ENCODE results near the gene CDH12. TPM values are rescaled to one million over a fixed set of nuclear protein-coding genes. Genes with fewer than 3 reads are reported as not detected.
"Not testable (repeated sequence)": the region's sequence is repeated elsewhere in the genome, so short reads cannot be mapped to it uniquely, and the experiment has no call there.

The CDH12 gene
- total and polyA plus RNA-seq, 4 experiments from 2014 or later, result not detected

DNA sequence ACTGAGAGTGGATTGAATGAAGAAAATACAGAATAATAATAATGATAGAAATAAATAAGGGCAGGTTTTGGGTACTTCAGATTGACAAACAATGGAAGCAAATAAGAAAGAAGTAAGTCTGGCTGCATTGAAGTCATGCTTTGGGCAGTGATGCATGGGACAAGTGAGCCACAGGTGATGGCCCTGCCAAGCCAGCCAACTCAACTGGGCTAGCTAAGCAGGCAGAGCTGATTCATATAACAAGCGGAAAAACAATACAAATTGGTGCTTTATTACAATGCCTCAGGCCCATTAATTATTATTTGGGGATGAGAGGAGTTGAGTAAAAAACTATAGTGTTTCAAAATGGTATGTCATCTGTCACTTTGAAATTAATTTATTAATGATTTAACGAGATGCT, 502.0 kb downstream of the CDH12 start:
- no peaks in the 10 kb centered on the region for H3K27me3 Mint-ChIP-seq
- no peak for DNase-seq
- H3K4me3 Mint-ChIP-seq, result no peak overlapping the region
- Histone ChIP-seq H3K4me1 (ENCODE audit: insufficient read depth, low read length) (no peaks in the 10 kb centered on the region), H3K4me3 (ENCODE audit: low read length in 2 of 2) (no peak overlapping the region), H3K36me3 (ENCODE audit: insufficient read depth, low read length) (no peaks in the 10 kb centered on the region), H3K27ac (ENCODE audit: low read depth, low read length) (no peak overlapping the region), H3K9me3 (ENCODE audit: control insufficient read depth in 1 of 2, low read length in 2 of 2) (no peaks in the 10 kb centered on the region), H3K27me3 (ENCODE audit: insufficient read depth, low read length) (no peaks in the 10 kb centered on the region)
- POLR2A ChIA-PET (ENCODE audit: partially characterized antibody), result no interaction called here
- intact Hi-C loops (cut with micrococcal nuclease), result no loop called here
- CTCF ChIA-PET (ENCODE audit: partially characterized antibody), result no interaction called here
- H3K4me1 Mint-ChIP-seq, result no peaks in the 10 kb centered on the region
- H3K36me3 Mint-ChIP-seq, result no peaks in the 10 kb centered on the region
- no peak overlapping the region for H3K27ac Mint-ChIP-seq
- peaks cover 0 to 20% (median 14%) of the 10 kb centered on the region in 8 donors for H3K9me3 Mint-ChIP-seq

DNA sequence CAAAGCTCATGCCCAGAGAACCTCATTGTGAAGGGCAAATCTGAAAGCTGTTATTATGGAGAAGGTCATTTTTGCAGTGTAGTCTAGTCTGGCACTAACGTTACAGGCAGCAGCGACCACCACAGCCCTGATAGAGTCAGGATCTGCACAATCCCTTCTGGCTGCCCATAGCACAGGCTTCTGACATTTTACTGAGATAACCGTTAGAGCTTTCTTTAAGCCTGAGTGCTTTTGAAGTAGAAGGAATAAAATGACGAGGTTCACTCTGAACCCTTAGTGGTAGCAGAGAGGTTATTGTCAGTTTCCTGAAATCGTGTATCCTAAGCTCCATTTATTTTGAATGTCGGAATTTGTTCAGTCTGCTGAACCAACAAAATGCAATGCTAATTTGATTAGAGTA, 505.1 kb downstream of the CDH12 start:
- intact Hi-C loops (cut with micrococcal nuclease), result no loop called here
- no peaks in the 10 kb centered on the region for H3K36me3 Mint-ChIP-seq
- no peak overlapping the region for H3K4me3 ChIP-seq (ENCODE audit: low read length in 2 of 2)
- no peaks in the 10 kb centered on the region for H3K27me3 ChIP-seq (ENCODE audit: insufficient read depth, low read length)
- no peak for DNase-seq
- no peaks in the 10 kb centered on the region for H3K9me3 ChIP-seq (ENCODE audit: control insufficient read depth in 1 of 2, low read length in 2 of 2)
- no peak overlapping the region for H3K4me3 Mint-ChIP-seq
- ChIA-PET CTCF (ENCODE audit: partially characterized antibody) (no interaction called here), POLR2A (ENCODE audit: partially characterized antibody) (no interaction called here)
- no peak overlapping the region for H3K27ac Mint-ChIP-seq
- H3K4me1 ChIP-seq (ENCODE audit: insufficient read depth, low read length), result no peaks in the 10 kb centered on the region
- no peak overlapping the region for H3K27ac ChIP-seq (ENCODE audit: low read depth, low read length)
- H3K36me3 ChIP-seq (ENCODE audit: insufficient read depth, low read length), result no peaks in the 10 kb centered on the region
- no peaks in the 10 kb centered on the region for H3K27me3 Mint-ChIP-seq
- H3K4me1 Mint-ChIP-seq, result no peaks in the 10 kb centered on the region
- peaks cover 0 to 22% (median 13%) of the 10 kb centered on the region in 8 donors for H3K9me3 Mint-ChIP-seq

DNA sequence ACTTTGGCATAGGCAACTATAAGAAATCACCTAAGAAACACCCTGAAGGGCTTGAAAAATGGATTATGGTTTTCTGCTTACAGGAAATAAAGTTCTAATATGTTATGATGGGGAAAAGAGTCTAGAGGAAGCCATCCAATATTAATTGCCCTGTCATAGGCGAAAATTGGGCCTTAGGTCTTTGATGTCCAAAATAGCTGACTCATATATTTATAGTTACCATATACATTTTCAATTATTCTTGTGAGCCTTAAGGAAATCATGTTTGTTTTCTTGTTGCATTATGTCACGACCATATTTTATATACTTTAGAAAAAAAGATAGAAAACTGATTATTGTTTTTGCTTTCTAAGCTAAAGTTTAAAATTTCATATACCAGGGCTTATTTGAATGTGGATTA, 509.1 kb downstream of the CDH12 start:
- H3K4me1 ChIP-seq (ENCODE audit: insufficient read depth, low read length), result no peaks in the 10 kb centered on the region
- DNase-seq, result no peak
- H3K4me3 ChIP-seq (ENCODE audit: low read length in 2 of 2), result no peak overlapping the region
- H3K9me3 ChIP-seq (ENCODE audit: control insufficient read depth in 1 of 2, low read length in 2 of 2), result no peaks in the 10 kb centered on the region
- no peaks in the 10 kb centered on the region for H3K27me3 ChIP-seq (ENCODE audit: insufficient read depth, low read length)
- Mint-ChIP-seq H3K36me3 (no peaks in the 10 kb centered on the region), H3K4me1 (no peaks in the 10 kb centered on the region), H3K9me3 (peaks cover 0 to 19% (median 10%) of the 10 kb centered on the region in 8 donors), H3K27me3 (no peaks in the 10 kb centered on the region), H3K4me3 (no peak overlapping the region), H3K27ac (no peak overlapping the region)
- H3K27ac ChIP-seq (ENCODE audit: low read depth, low read length), result no peak overlapping the region
- H3K36me3 ChIP-seq (ENCODE audit: insufficient read depth, low read length), result no peaks in the 10 kb centered on the region
- ChIA-PET CTCF (ENCODE audit: partially characterized antibody) (no interaction called here), POLR2A (ENCODE audit: partially characterized antibody) (no interaction called here)
- intact Hi-C loops (cut with micrococcal nuclease), result no loop called here

DNA sequence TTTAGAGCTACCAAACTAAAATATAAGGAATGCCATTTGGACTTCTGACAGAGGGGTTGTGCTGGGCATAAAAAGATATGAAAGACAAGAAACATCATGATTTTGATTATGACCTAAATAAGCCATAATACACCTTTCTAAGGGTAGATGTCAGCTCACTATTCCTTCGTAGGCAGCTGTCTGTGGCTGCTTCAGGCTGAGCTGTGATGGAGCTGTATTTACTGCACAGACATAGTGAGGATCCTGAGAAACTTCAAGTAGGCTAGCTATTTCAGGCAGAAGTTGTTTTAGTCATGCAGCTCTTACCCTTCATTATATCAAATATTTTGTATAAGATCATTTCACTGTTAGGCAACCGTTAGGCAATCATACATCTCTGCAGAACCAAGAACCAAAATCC, 511.7 kb downstream of the CDH12 start:
- intact Hi-C loops (cut with micrococcal nuclease), result no loop called here
- no peak overlapping the region for H3K4me3 ChIP-seq (ENCODE audit: low read length in 2 of 2)
- no peak for DNase-seq
- H3K36me3 Mint-ChIP-seq, result no peaks in the 10 kb centered on the region
- no peaks in the 10 kb centered on the region for H3K36me3 ChIP-seq (ENCODE audit: insufficient read depth, low read length)
- ChIA-PET POLR2A (ENCODE audit: partially characterized antibody) (no interaction called here), CTCF (ENCODE audit: partially characterized antibody) (no interaction called here)
- H3K27ac ChIP-seq (ENCODE audit: low read depth, low read length), result no peak overlapping the region
- no peaks in the 10 kb centered on the region for H3K27me3 ChIP-seq (ENCODE audit: insufficient read depth, low read length)
- no peak overlapping the region for H3K4me3 Mint-ChIP-seq
- no peaks in the 10 kb centered on the region for H3K27me3 Mint-ChIP-seq
- no peak overlapping the region for H3K27ac Mint-ChIP-seq
- H3K4me1 Mint-ChIP-seq, result no peaks in the 10 kb centered on the region
- peaks cover 3 to 20% (median 15%) of the 10 kb centered on the region in 8 donors for H3K9me3 Mint-ChIP-seq
- H3K4me1 ChIP-seq (ENCODE audit: insufficient read depth, low read length), result no peaks in the 10 kb centered on the region
- H3K9me3 ChIP-seq (ENCODE audit: control insufficient read depth in 1 of 2, low read length in 2 of 2), result peaks cover 0 to 6% of the 10 kb centered on the region in 2 donors

GRCh38 chr5:22332949-22333348, 520.2 kb downstream of the CDH12 start:
- H3K27ac ChIP-seq (ENCODE audit: low read depth, low read length); H3K27me3 ChIP-seq (ENCODE audit: insufficient read depth, low read length); H3K36me3 ChIP-seq (ENCODE audit: insufficient read depth, low read length); DNase-seq; H3K36me3 Mint-ChIP-seq; CTCF ChIA-PET (ENCODE audit: partially characterized antibody); H3K4me1 Mint-ChIP-seq; H3K4me1 ChIP-seq (ENCODE audit: insufficient read depth, low read length); POLR2A ChIA-PET (ENCODE audit: partially characterized antibody); H3K27ac Mint-ChIP-seq; H3K9me3 ChIP-seq (ENCODE audit: control insufficient read depth in 1 of 2, low read length in 2 of 2); H3K4me3 ChIP-seq (ENCODE audit: low read length in 2 of 2); H3K27me3 Mint-ChIP-seq; H3K4me3 Mint-ChIP-seq; intact Hi-C loops (cut with micrococcal nuclease): not testable (repeated sequence)
- peaks cover 11 to 63% (median 37%) of the 10 kb centered on the region in 8 donors for H3K9me3 Mint-ChIP-seq

GRCh38 chr5:22329683-22330082, 523.5 kb downstream of the CDH12 start:
- CTCF ChIA-PET (ENCODE audit: partially characterized antibody), result no interaction called here
- Mint-ChIP-seq H3K36me3 (no peaks in the 10 kb centered on the region), H3K27ac (no peak overlapping the region), H3K4me3 (no peak overlapping the region), H3K27me3 (no peaks in the 10 kb centered on the region), H3K9me3 (peaks cover 2 to 46% (median 23%) of the 10 kb centered on the region in 8 donors), H3K4me1 (no peaks in the 10 kb centered on the region)
- POLR2A ChIA-PET (ENCODE audit: partially characterized antibody), result no interaction called here
- H3K36me3 ChIP-seq (ENCODE audit: insufficient read depth, low read length), result no peaks in the 10 kb centered on the region
- no peaks in the 10 kb centered on the region for H3K9me3 ChIP-seq (ENCODE audit: control insufficient read depth in 1 of 2, low read length in 2 of 2)
- H3K27ac ChIP-seq (ENCODE audit: low read depth, low read length), result no peak overlapping the region
- no peaks in the 10 kb centered on the region for H3K4me1 ChIP-seq (ENCODE audit: insufficient read depth, low read length)
- H3K4me3 ChIP-seq (ENCODE audit: low read length in 2 of 2), result no peak overlapping the region
- no peaks in the 10 kb centered on the region for H3K27me3 ChIP-seq (ENCODE audit: insufficient read depth, low read length)
- DNase-seq, result no peak
- intact Hi-C loops (cut with micrococcal nuclease), result no loop called here

- Mint-ChIP-seq H3K27ac (no peak overlapping the region), H3K27me3 (no peaks in the 10 kb centered on the region), H3K4me3 (no peak overlapping the region), H3K9me3 (peaks cover 0 to 19% (median 8%) of the 10 kb centered on the region in 8 donors), H3K4me1 (no peaks in the 10 kb centered on the region), H3K36me3 (no peaks in the 10 kb centered on the region)
- no peaks in the 10 kb centered on the region for H3K9me3 ChIP-seq (ENCODE audit: control insufficient read depth in 1 of 2, low read length in 2 of 2)
- ChIA-PET CTCF (ENCODE audit: partially characterized antibody) (no interaction called here), POLR2A (ENCODE audit: partially characterized antibody) (no interaction called here)
- H3K27me3 ChIP-seq (ENCODE audit: insufficient read depth, low read length), result no peaks in the 10 kb centered on the region
- intact Hi-C loops (cut with micrococcal nuclease), result no loop called here
- H3K4me1 ChIP-seq (ENCODE audit: insufficient read depth, low read length), result no peaks in the 10 kb centered on the region
- no peak overlapping the region for H3K27ac ChIP-seq (ENCODE audit: low read depth, low read length)
- no peak for DNase-seq
- no peak overlapping the region for H3K4me3 ChIP-seq (ENCODE audit: low read length in 2 of 2)
- H3K36me3 ChIP-seq (ENCODE audit: insufficient read depth, low read length), result no peaks in the 10 kb centered on the region
Measured at GRCh38 chr5:22319798-22320197, 533.3 kb downstream of the CDH12 start.

- Histone ChIP-seq H3K9me3 (ENCODE audit: control insufficient read depth in 1 of 2, low read length in 2 of 2) (no peaks in the 10 kb centered on the region), H3K4me1 (ENCODE audit: insufficient read depth, low read length) (no peaks in the 10 kb centered on the region), H3K27me3 (ENCODE audit: insufficient read depth, low read length) (no peaks in the 10 kb centered on the region), H3K27ac (ENCODE audit: low read depth, low read length) (no peak overlapping the region), H3K4me3 (ENCODE audit: low read length in 2 of 2) (no peak overlapping the region), H3K36me3 (ENCODE audit: insufficient read depth, low read length) (no peaks in the 10 kb centered on the region)
- Mint-ChIP-seq H3K27me3 (no peaks in the 10 kb centered on the region), H3K9me3 (peaks cover 0 to 27% (median 16%) of the 10 kb centered on the region in 8 donors), H3K36me3 (no peaks in the 10 kb centered on the region), H3K4me1 (no peaks in the 10 kb centered on the region), H3K4me3 (no peak overlapping the region), H3K27ac (no peak overlapping the region)
- intact Hi-C loops (cut with micrococcal nuclease), result no loop called here
- ChIA-PET POLR2A (ENCODE audit: partially characterized antibody) (no interaction called here), CTCF (ENCODE audit: partially characterized antibody) (no interaction called here)
- DNase-seq, result no peak
Measured at GRCh38 chr5:22316294-22316693, 536.9 kb downstream of the CDH12 start.
